ENCODE measurements around the gene PTBP3.

Gene PTBP3

DNA sequence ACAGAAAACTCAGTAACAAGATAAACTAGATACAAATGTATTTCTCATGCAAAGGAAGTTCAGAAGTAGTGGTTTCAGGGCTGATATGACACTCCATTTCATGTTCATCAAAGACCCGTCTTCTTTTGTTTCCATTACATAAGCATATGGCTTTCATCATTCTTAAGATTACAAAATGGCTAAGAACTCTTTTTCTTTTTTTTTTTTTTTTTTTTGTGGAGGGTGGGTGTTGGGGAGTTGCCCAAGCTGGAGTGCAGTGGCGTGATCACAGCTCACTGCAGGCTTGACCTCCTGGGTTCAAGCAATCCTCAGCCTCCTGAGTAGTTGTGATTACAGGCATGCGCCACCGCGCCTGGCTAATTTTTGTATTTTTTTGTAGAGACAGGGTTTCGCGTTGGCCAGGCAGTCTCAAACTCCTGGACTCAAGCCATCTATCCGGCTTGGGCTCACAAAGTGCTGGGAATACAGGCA, 22.0 kb upstream of the PTBP3 start:
- no peak for DNase-seq

DNA sequence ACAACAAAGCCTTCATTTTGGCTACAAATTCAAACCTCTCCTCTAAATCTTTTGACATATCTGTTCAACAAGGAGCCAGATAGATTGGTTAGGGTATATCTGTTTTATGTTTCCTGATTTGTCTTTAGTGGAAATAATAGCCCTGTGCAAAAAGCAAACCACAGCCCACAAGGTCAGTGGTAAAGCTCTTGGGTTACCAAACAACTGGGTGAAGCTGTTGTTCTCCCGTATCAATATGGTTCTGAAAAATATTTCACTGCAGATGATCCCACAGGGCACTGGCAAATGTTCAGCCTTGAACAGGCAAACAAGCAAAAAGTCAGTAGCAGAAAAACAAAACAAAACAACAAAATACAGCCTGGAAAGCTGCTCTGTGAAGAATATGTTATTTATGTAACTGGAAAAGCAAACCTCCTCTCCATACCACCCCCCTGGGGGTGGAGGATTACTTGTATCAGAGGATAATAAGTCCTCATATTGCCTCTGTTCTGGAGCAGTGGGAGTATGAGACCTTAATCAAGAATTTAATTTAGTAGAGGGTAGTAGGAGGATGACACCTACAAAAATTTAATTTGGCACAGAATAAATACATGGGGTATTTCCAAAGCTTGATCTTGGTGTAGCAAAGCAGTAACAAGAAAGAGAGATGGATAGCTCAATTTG, 20.8 kb upstream of the PTBP3 start:
- DNase-seq: no peak

DNA sequence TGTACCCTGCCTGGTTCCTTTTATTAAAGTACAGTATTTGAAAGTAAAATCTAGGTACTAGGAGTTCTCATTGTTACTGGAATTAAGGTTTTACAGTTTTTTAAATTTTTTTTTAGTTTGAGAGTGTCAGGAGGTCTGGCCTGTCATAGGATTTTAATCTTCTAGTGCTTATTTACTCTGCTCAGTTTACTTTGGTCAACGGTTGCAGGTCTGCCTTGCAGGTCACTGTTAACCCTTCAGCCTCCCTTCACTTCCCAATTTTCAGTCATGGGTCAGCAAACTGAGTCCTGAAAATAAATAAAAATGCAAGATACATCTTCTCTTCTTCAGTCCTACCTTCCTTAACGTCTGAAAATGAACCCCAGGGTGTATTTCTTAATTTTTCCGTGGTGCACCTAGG, 18.8 kb upstream of the PTBP3 start:
- no peak for DNase-seq

DNA sequence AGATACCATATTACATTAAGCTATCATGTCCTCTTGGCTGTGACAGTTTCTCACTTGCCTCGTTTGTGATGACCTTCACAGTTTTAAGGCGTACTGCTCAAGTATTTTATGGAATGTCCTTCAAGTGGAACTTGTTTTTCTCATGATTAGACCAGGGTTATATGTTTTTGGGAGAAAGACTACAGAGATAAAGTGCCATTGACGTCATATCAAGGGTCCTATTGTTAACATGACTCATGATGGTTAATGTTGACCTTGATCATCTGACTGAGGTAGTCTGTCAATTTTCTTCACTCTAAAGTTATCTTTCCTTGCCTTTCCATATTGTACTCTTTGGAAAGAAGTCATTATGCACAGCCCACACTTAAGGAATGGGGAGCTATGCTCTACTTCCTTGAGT, 17.8 kb upstream of the PTBP3 start:
- no peak for DNase-seq

DNA sequence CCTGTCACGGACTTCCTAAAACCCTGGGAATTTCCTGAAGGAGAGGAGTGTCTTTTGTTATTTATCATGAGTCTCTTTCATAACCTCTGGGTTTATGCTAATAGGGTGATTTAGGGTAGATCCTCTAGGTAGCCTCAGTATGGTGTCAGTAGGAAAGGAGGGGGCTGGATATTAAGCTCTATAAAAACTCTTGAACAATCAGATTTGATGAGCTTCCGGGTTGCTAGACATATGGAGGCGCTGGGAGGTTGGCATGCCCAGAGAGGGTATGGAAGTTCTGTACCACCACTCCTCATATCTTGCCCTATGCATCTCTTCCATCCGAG, 15.6 kb upstream of the PTBP3 start:
- DNase-seq: no peak

DNA sequence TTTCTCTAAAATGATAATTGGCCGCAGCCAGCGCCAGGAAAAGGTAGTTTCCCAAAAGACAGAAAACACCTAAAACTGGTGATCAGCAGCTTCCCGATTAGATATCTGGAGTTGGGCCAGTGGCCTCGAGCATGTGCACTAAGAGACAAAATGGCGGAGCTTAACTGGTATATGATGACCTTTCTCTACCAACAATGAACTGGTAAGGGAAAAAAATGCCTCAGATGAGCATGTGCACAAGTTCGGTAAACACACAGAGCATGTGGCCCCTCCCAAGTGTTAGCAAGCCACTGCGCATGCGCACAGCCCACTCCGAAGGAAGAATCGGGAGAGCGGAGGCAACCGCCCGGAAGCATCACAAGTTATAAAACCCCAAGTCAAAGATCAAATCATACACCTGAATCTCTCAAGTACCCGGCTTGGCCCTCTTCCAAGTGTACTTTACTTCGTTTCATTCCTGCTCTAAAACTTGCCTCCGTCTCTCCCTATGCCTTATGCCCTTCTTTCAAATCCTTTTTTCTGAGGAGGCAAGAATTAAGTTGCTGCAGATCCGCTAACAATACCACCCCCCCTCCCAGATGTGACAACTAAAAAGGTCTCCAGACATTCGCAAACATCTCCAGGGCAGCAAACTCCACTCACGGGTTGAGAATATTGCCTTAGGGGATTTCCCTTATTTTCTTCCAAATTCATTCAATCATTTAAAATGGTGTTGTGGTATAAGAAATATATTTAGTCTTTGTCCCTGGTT, 15.0 kb upstream of the PTBP3 start:
- DNase-seq: peak; percentile 81

DNA sequence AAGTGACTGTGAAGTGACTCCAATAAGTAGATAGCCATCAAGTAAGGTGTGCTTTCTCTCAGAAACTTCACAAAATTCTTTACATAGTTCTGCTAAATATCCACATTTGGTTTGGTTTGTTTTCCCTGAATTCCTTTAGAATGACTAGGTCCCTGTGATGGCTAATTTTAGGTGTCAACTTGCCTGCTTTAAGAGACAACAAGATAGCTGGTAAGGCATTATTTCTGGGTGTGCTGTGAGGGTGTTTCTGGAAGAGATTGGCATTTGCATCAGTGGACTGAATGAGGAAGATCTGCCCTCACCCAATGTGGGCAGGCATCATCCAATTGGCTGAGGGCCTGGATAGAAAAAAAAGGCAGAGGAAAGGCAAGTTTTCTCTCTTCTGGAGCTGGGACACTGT, 8.3 kb upstream of the PTBP3 start:
- DNase-seq: no peak

DNA sequence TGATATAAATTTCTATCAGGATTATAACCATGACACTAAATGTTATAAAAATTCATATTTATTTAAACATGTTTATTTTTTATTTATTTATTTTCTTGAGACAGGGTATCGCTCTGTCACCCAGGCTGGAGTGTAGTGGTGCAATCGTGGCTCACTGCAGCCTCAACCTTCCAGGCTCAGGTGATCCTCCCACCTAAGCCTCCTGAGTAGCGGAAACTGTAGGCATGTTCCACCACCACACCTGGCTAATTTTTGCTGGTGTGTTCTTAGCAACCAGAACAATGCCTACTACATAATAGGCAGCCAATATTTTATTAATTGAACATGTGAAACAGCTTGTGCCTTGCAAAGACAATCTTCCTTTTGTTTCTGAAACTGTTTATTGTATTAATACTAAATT, 6.5 kb upstream of the PTBP3 start:
- no peak for DNase-seq

DNA sequence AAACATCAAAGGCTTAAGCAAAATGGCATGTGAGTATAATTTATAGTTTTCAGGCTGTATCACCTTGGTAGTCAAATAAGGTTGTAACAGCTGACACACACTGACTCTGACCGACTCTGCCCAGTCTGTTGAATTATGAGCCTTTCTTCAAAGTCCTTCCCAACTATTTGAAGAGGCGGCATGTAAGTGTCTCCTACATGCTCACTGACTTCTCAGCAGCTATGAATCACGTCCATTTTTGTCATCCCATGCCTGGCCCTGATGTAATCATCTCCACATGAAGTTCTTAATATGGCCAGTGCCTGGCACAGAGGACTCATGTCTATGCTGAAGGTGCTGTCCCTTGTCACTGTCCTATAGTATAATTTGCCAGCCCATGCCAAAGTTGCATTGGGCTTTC, 5.1 kb upstream of the PTBP3 start:
- DNase-seq: no peak

DNA sequence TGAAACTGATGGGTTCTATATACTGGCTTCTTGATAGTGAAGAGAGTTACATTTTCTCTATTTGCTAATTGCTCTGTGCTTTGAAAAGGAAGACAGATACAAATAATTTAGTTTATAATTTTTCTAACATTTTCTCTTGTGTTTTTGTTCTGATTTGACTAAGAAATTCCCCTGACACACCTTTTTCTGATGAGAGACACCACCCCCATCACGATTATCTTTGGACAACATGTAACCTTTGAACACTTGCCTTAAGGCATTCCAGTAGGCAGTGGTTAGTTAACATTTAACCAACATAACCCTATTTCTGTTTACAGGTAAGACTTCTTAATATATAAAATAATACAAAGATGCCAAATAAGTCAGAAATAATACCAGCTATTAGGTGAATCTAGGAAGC, 4.1 kb upstream of the PTBP3 start:
- no peak for DNase-seq

DNA sequence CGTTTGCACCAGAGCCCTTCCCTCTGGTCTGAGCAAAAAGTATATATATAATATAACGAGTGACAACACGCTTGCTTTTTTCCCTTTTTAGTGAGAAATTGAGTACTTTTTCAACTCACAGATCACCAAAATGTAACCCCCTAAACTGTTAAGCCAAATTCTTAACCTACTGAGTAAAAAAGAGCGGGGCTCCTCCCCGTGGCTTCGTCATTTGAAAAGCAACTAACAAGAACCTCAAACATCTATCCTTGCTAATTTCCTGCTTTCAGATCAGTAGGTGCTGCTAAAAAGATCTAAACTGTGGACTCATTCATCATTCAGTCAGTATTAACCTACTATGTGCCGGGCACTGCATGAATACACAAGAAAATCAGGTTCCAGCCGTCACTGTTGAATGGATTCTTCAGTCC, 1.0 kb upstream of the PTBP3 start:
- DNase-seq: no peak

DNA sequence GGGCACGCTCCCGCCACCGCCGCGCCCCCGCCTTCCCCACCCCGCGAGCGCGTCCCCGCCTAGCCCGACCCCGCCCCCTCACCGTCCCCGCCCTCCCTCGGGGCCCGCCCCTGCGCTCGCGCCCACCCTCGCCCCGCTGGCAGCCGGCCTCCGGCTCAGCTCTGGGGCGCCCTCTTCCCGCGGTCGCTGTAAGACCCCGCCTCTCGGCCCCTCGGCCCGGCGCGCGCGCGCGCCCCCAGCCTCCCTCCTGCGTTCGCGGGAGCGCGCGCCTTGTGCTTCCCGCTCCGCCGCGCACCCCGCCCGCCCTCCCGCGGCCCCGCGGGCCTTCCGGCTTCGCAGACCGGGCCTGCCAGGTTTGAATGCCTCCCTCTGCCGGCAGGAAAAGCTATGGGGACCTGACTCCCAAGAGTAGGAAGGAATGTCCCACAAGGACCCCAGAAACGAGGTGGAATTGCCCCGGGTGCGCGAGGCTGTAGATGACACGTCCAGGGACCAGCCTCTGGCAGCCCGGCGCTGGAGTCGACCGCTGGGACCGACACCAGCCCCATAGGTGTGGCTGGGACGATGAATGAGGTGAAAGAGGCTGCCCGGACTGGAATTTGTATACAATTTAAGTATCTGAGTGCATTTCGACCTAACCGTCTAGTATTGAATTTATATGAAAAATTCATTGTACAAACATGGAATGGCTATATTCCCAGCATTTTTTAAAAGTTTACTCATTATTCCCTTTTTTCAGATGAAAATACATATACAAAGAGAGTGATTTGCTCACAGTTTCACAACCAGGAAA, 416 bp upstream of the PTBP3 start:
- peak; percentile 87 for DNase-seq

DNA sequence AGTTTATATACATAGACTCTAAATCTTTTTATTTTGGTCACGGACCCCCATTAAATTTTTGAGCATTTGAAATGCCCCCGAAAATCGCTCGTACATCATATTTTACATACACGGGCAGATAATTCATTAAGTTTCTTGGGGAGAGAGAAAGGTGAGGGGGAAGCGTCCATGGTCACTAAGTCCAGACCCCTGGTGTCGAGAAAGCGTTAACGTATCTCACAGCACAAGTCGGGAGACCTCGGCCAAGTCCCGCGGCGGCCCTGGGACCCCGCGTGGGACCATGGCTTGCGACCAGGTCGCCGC, 794 bp downstream of the PTBP3 start:
- DNase-seq: no peak

DNA sequence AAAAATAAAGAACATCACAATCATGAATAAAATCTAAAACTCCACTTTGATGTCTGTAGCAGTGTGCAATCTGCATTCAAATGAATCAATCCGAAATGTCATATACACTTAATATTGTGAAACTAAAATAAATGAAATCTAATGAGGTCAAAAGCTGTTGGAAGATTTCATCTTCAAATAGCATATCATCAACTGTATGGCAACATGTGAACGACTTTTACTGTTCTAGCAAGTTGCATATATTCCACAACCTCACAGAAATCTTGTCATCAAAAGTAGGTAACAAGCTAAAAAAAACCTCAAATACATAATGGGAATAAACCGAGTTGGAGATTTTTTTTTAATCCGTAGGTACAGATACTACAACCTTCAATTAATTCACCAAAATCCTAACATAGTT, 1.2 kb downstream of the PTBP3 start:
- DNase-seq: no peak

DNA sequence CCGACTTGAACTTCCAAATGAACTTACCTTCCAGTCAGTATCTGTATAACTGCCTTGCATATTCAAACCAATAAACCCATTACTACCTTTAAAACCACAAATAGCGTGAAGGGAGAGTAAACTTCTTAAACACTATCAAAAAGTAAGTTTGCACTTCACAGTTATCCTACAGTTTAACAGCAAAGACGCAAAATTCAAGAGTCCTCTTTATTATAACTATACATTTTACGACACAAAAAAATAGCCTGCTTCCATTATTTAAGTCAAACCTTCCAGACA, 1.8 kb downstream of the PTBP3 start:
- no peak for DNase-seq

DNA sequence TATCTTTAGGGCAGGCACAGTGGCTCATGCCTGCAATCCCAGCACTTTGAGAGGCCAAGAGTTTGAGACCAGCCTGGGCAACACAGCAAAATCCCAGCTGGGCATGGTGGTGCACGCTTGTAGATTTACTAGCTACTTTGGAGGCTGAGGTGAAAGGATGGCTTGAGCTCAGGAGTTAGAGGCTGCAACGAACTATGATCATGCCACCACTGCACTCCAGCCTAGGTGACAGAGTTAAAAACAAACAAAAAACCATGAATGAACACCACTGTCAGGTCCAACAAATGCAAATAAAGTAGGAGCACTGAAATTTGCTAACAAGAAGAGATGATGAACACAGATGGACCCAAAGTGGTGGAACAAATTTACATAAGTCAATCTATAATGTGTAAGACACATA, 4.9 kb downstream of the PTBP3 start:
- no peak for DNase-seq

DNA sequence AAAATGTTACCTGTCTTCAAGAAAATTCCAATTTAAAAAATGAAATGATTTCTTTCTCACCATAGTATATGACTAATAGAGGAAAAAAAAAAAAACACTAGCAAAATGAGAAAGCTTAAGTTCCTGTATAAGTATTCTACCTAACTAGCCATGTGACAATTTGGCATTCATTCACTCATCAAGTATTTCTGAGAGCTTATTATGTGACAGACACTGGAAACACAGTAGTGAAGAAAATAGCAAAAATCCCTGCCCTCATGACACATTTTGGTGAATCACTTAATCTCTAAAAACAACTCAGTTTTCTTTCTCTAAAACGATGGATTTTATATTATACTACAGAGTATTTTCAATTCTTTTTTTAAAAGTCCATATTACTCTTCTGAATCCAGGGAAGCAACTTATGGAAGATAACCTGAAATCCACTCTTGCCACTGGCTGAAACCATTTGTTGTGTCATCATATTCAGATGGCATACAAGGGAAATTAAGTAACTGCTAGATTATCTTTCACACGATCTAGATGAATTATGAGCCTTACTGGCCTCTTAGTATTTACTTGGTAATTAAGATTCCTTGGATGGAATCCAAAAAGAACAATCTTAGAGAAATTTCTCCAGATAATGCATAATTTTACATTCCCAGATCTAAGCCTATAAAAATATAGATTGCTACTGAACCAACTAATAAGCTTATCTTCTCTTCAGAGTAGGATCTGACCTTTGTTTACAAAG, 5.5 kb downstream of the PTBP3 start:
- DNase-seq: no peak

DNA sequence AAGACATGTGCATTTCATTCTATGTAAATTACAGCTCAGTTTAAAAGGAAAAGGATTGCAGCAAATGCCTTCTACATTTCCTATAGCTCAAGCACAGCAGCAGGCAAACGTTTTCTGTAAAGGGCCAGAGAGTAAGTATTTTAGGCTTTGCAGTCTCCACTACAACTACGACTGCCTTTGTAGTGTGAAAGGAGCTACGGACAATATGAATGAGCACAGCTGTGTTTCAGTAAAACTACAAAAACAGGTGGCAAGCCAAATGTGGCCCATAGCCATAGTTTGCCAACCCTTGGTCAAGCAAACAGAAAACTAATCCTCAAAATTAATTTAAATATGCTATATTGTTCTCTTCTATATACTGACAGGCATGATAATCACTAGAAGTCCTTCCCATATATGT, 7.2 kb downstream of the PTBP3 start:
- no peak for DNase-seq

DNA sequence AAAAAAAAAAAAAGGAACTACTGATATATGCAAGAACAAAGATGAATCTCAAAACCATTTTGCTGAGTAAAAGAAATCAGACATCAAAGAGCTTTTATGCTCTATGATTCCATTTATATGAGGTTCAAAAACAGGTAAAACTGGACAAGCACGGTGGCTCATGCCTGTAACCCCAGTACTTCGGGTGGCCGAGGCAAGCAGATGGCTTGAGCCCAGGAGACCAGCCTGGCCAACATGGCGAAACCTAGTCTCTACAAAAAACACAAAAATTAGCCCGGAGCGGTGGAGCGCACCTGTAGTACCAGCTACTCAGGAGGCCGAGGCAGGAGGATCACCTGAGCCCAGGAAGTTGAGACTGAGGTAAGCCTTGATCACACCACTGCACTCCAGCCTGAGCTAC, 7.8 kb downstream of the PTBP3 start:
- no peak for DNase-seq

DNA sequence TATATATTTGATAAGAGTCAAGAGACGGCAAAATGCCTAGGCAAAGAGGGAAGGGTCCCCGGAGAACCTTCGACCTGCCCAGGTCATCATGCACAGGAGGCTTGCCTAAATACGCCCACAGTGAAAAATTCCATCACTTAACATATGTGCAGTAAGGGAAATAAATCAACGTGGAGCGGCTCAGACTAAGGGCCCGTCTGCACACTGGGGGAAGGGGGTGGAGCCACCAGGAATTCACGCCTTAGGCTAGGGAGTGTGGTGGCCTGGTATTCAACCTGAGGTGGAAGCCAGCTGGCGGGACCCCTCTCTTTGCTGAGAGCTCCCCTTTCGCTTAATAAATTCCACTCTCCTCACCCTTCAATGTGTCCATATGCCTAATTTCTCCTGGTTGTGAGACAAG, 8.3 kb downstream of the PTBP3 start:
- DNase-seq: no peak

DNA sequence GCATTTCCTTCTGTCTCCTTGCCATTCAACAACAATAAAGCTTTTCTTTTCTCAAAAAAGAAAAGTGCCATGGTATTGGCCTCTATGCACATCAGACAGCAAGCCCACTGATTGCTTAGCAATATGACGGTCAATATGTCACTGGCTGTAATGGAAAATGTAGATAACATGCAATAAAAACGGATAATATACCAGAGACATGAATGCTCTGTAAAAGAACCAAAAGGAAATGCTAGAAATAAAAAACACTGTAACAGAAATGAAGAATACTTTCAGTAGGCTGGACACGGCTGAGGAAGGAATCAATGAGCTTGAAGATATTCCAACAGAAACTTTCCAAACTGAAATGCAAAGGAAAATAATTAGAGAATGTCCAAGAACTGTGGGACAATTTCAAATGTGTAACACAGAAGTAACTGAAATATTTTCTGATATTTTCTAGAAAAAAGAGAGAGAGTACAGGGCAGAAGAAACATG, 10.0 kb downstream of the PTBP3 start:
- DNase-seq: no peak

DNA sequence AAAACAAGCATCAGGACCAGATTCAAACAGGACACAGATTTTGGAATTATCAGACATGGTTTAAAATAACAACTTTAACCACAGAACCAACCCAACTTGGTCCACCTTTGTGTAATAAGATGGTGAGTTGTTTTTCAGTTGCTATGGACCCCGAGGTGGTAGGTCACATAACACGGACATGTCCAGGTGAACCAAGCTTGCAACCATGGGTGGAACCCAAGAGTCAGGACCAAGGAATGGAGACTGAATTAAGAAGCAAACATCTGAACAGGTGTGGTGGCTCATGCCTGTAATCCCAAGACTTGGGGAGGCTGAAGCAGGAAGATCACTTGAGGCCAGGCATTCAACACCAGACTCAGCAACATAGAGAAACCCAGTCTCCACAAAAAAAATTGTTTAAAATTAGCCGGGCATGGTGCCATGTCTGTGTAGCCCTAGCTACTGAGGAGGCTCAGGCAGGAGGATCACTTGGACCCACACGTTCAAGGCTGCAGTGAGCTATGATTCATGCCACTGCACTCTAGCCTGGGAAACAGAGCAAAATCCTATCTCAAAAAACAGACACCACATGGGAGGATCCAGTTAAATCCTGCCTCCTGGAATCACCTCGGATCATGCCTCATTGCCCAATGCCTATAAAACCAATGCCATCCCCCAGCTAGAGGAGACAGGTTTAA, 10.6 kb downstream of the PTBP3 start:
- no peak for DNase-seq

DNA sequence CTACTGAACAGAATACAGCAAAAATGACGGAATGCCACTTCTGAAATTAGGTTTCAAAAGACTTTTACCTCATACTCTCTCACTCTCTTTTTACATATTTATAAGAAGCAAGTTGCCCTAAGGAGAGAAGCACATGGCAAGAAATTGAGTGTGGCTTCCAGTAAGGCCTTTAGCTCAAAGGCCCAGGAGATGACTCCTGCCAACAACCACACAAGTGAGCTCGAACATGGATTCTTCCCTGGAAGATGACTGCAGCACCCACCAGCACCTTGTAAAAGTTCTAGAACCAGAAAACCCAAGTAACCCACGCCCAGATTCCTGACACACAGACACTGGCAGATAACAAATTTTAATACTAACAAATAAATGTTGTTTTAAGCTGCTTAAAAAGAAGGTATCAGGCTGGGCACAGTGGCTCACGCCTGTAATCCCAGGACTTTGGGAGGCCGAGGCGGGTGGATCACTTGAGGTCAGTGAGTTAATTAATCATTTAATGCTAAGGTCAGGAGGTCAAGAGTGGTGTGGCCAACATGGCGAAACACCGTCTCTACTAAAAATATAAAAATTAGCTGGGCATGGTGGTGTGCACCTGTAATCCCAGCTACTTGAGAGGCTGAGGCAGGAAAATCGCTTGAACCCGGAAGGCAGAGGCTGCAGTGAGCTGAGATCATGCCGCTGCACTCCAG, 17.0 kb downstream of the PTBP3 start:
- no peak for DNase-seq
